WTC11 (cell line): ENCODE data around the gene ALOXE3. TPM values are rescaled to one million over a fixed set of nuclear protein-coding genes. Genes with fewer than 3 reads are reported as not detected.

Experiments used
- ATAC-seq: fragments of 200-7000 bp; cut with Tn5 transposase; 2 replicates; pipeline ENCODE4 v1.10.0; 2021; ENCODE audit warnings: mild to moderate bottlenecking, moderate library complexity
- CTCF ChIA-PET: fragments of 300-600 bp; sonication (Branson Sonifier 250); formaldehyde crosslinking; loops from one replicate; lab custom pipeline; 2021; ENCODE audit warnings: antibody characterized with exemption; lab: Charles Lee
- POLR2A ChIA-PET: fragments of 350-600 bp; sonication (Branson Sonifier 250); formaldehyde crosslinking; loops from one replicate; lab custom pipeline; 2021; ENCODE audit warnings: antibody characterized with exemption; lab: Charles Lee
- DNase-seq: peaks from one replicate; pipeline ENCODE4 v3.0.0; 2021; ENCODE audit warnings: low spot score
- H3K27ac Mint-ChIP-seq: 2 replicates; pipeline ENCODE4 v1.8.0; 2021; ENCODE audit warnings: mixed read lengths
- H3K27me3 Mint-ChIP-seq: 2 replicates; pipeline ENCODE4 v1.8.0; 2021; ENCODE audit warnings: low read depth, mild to moderate bottlenecking, moderate library complexity, mixed read lengths
- H3K36me3 Mint-ChIP-seq: 2 replicates; pipeline ENCODE4 v1.8.0; 2021; ENCODE audit warnings: mixed read lengths
- H3K4me1 Mint-ChIP-seq: 2 replicates; pipeline ENCODE4 v1.8.0; 2022; ENCODE audit warnings: mixed read lengths
- H3K4me3 Mint-ChIP-seq: 2 replicates; pipeline ENCODE4 v1.8.0; 2021; ENCODE audit warnings: mild to moderate bottlenecking, moderate library complexity, mixed read lengths
- H3K9me3 Mint-ChIP-seq: 2 replicates; pipeline ENCODE4 v1.8.0; 2021; ENCODE audit warnings: mixed read lengths
- ATF2 ChIP-seq: sonication (generic); formaldehyde crosslinking; IDR thresholded peaks from 2 replicates; pipeline ENCODE4 v1.8.1; 2022; ENCODE audit warnings: low read depth, missing genetic modification reagents, borderline replicate concordance
- CDX4 ChIP-seq: fragments of 250-450 bp; sonication (Bioruptor Pico); IDR thresholded peaks from 2 replicates; pipeline ENCODE4 v1.9.0; 2021; ENCODE audit warnings: moderate library complexity, mild to moderate bottlenecking, inconsistent platforms, borderline replicate concordance
- E2F1 ChIP-seq: sonication (generic); formaldehyde crosslinking; IDR thresholded peaks from 2 replicates; pipeline ENCODE4 v1.8.0; 2022; ENCODE audit warnings: mild to moderate bottlenecking, missing genetic modification reagents
- ELF4 ChIP-seq: sonication (generic); formaldehyde crosslinking; IDR thresholded peaks from 2 replicates; pipeline ENCODE4 v1.8.1; 2022; ENCODE audit warnings: low read depth, mild to moderate bottlenecking, moderate library complexity, missing genetic modification reagents
- EMX1 ChIP-seq: fragments of 250-450 bp; sonication (Bioruptor Pico); IDR thresholded peaks from 2 replicates; pipeline ENCODE4 v1.8.0; 2021; ENCODE audit warnings: mild to moderate bottlenecking
- GABPB1 ChIP-seq: sonication (generic); formaldehyde crosslinking; IDR thresholded peaks from 2 replicates; pipeline ENCODE4 v1.8.1; 2023; ENCODE audit warnings: mild to moderate bottlenecking, missing genetic modification reagents
- GTF2I ChIP-seq: fragments of 250-450 bp; sonication (Bioruptor Pico); conservative IDR thresholded peaks from 2 replicates; pipeline ENCODE4 v1.4.0; 2021; ENCODE audit warnings: mild to moderate bottlenecking
- IRF1 ChIP-seq: sonication (generic); formaldehyde crosslinking; IDR thresholded peaks from 2 replicates; pipeline ENCODE4 v1.8.0; 2023; ENCODE audit warnings: missing genetic modification reagents
- RELA ChIP-seq: sonication (generic); formaldehyde crosslinking; IDR thresholded peaks from 2 replicates; pipeline ENCODE4 v1.8.1; 2022; ENCODE audit warnings: missing genetic modification reagents, mild to moderate bottlenecking, borderline replicate concordance
- SMAD3 ChIP-seq: sonication (generic); formaldehyde crosslinking; IDR thresholded peaks from 2 replicates; pipeline ENCODE4 v1.8.0; 2022; ENCODE audit warnings: missing genetic modification reagents, mild to moderate bottlenecking, borderline replicate concordance
- TEAD1 ChIP-seq: sonication (generic); formaldehyde crosslinking; IDR thresholded peaks from 2 replicates; pipeline ENCODE4 v1.8.0; 2022; ENCODE audit warnings: mild to moderate bottlenecking, missing genetic modification reagents
- USF1 ChIP-seq: sonication (generic); formaldehyde crosslinking; IDR thresholded peaks from 2 replicates; pipeline ENCODE4 v1.8.0; 2022; ENCODE audit warnings: mild to moderate bottlenecking, missing genetic modification reagents
- ZBTB21 ChIP-seq: sonication (generic); formaldehyde crosslinking; IDR thresholded peaks from 2 replicates; pipeline ENCODE4 v1.8.1; 2023; ENCODE audit warnings: mild to moderate bottlenecking, missing genetic modification reagents, borderline replicate concordance
- ZNF138 ChIP-seq: sonication (generic); formaldehyde crosslinking; conservative IDR thresholded peaks from 2 replicates; pipeline ENCODE4 v1.8.1; 2022; ENCODE audit warnings: mild to moderate bottlenecking, moderate library complexity, missing genetic modification reagents
- ZNF317 ChIP-seq: sonication (generic); formaldehyde crosslinking; IDR thresholded peaks from 2 replicates; pipeline ENCODE4 v1.8.1; 2023; ENCODE audit warnings: low read depth, mild to moderate bottlenecking, moderate library complexity, missing genetic modification reagents, borderline replicate concordance
- ZNF416 ChIP-seq: fragments of 250-450 bp; sonication (Bioruptor Pico); IDR thresholded peaks from 2 replicates; pipeline ENCODE4 v1.9.0; 2021; ENCODE audit warnings: mild to moderate bottlenecking, inconsistent platforms
- total RNA-seq: library from RNA; stranded (reverse); gene quantifications from 3 replicates; pipeline ENCODE4 v1.2.3, GENCODE V29; 2021
- TF ChIP-seq, protein P1 (sequence below): sonication (generic); formaldehyde crosslinking; IDR thresholded peaks from 2 replicates; pipeline ENCODE4 v1.8.1; 2022; ENCODE audit warnings: mild to moderate bottlenecking, missing genetic modification reagents, moderate library complexity, borderline replicate concordance
- TF ChIP-seq, protein P2 (sequence below): sonication (generic); formaldehyde crosslinking; conservative IDR thresholded peaks from 2 replicates; pipeline ENCODE4 v1.8.1; 2022; ENCODE audit warnings: mild to moderate bottlenecking, missing genetic modification reagents
- TF ChIP-seq, protein P3 (sequence below): sonication (generic); formaldehyde crosslinking; IDR thresholded peaks from 2 replicates; pipeline ENCODE4 v1.8.0; 2022; ENCODE audit warnings: mild to moderate bottlenecking, missing genetic modification reagents

The ALOXE3 gene
- total RNA-seq, 1 experiment from 2014 or later = 0.81 TPM

DNA sequence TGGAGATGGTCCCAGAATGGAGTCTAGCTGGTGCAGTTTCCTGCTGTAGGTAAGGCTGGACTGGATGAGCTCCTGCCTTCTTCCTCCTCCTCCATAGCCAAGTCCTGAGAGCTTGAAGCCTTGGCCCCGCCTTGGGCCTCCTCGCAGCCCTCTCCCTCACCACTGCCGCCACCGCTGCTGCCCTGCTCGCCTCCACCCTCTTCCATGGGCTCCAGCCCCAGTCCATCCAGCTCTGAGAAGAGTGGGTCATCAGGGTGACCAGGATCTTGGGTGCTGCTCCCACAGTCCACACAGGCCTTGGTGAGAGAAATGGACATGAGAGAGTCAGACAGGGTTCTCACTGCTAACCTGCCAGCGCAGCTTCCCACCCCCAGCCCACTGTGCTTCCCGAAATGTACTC, 22.7 kb upstream of the ALOXE3 start:
- DNase-seq = no peak
- no peak overlapping the region for H3K4me3 Mint-ChIP-seq
- H3K27me3 Mint-ChIP-seq = no peaks in the 10 kb centered on the region; the same call in 1 of the 2 replicates
- ChIA-PET POLR2A (interaction anchor here (1.6 to 2.3 kb wide), 2 partner anchors 13 to 16 kb away, joined by 5 to 12 read pairs; no protein-coding TSS in a partner anchor), CTCF (interaction anchor here (1.0 to 3.3 kb wide), 4 partner anchors 17 to 68 kb away, joined by 3 to 13 read pairs (median 3); partner anchors contain the start of gene ALOXE3)
- no peak for ATAC-seq
- H3K27ac Mint-ChIP-seq = no peak overlapping the region
- 0 out of 2 replicates have a peak, but pooled peaks cover 2% of the 10 kb centered on the region for H3K4me1 Mint-ChIP-seq
- TF ChIP-seq ZNF317 (CRISPR knock-in tag) = no peak
- TF ChIP-seq, protein P1, sequence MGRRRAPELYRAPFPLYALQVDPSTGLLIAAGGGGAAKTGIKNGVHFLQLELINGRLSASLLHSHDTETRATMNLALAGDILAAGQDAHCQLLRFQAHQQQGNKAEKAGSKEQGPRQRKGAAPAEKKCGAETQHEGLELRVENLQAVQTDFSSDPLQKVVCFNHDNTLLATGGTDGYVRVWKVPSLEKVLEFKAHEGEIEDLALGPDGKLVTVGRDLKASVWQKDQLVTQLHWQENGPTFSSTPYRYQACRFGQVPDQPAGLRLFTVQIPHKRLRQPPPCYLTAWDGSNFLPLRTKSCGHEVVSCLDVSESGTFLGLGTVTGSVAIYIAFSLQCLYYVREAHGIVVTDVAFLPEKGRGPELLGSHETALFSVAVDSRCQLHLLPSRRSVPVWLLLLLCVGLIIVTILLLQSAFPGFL (CRISPR knock-in tag) = no peak
- no peak for TF ChIP-seq GTF2I (CRISPR knock-in tag)
- no peak for TF ChIP-seq RELA
- no peak for TF ChIP-seq ZNF416 (CRISPR knock-in tag)
- TF ChIP-seq ATF2 (CRISPR knock-in tag) = no peak
- no peak for TF ChIP-seq IRF1
- no peak for TF ChIP-seq E2F1 (CRISPR knock-in tag)
- no peak for TF ChIP-seq GABPB1
- TF ChIP-seq ZNF138 (CRISPR knock-in tag) = no peak
- TF ChIP-seq, protein P2, sequence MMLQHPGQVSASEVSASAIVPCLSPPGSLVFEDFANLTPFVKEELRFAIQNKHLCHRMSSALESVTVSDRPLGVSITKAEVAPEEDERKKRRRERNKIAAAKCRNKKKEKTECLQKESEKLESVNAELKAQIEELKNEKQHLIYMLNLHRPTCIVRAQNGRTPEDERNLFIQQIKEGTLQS = no peak
- no peak for TF ChIP-seq SMAD3 (CRISPR knock-in tag)
- TF ChIP-seq ZBTB21 (CRISPR knock-in tag) = no peak
- no peak for TF ChIP-seq TEAD1
- no peak for TF ChIP-seq CDX4
- no peak for TF ChIP-seq EMX1 (CRISPR knock-in tag)
- TF ChIP-seq, protein P3, sequence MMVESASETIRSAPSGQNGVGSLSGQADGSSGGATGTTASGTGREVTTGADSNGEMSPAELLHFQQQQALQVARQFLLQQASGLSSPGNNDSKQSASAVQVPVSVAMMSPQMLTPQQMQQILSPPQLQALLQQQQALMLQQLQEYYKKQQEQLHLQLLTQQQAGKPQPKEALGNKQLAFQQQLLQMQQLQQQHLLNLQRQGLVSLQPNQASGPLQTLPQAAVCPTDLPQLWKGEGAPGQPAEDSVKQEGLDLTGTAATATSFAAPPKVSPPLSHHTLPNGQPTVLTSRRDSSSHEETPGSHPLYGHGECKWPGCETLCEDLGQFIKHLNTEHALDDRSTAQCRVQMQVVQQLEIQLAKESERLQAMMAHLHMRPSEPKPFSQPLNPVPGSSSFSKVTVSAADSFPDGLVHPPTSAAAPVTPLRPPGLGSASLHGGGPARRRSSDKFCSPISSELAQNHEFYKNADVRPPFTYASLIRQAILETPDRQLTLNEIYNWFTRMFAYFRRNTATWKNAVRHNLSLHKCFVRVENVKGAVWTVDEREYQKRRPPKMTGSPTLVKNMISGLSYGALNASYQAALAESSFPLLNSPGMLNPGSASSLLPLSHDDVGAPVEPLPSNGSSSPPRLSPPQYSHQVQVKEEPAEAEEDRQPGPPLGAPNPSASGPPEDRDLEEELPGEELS (CRISPR knock-in tag) = no peak
- no peak for TF ChIP-seq USF1 (CRISPR knock-in tag)
- TF ChIP-seq ELF4 = no peak
- peaks cover 20% of the 10 kb centered on the region for H3K36me3 Mint-ChIP-seq
- no peaks in the 10 kb centered on the region for H3K9me3 Mint-ChIP-seq
